ENCODE results near the gene ANXA4.

- TF ChIP-seq POLR2A (IDR thresholded peaks at IDR 0.05), result no peak
- no peak for TF ChIP-seq CTCF (IDR thresholded peaks at IDR 0.05)
Measured at GRCh38 chr2:69716555-69717120, 25.3 kb upstream of the ANXA4 start.
